ENCODE measurements around the gene TMEM145.

Gene TMEM145

GRCh38 chr19:42368360-42368759, 55.3 kb downstream of the TMEM145 start:
- Histone ChIP-seq H3K4me2 (ENCODE audit: low read depth, low read length) (no peak overlapping the region), H3K27ac (ENCODE audit: low read length) (no peak overlapping the region), H2AFZ (ENCODE audit: low read length) (no peak overlapping the region), H3K27me3 (replicated peaks; ENCODE audit: insufficient read depth, low read length) (no peaks in the 10 kb centered on the region), H3K9me3 (replicated peaks; ENCODE audit: insufficient read depth, low read length) (no peaks in the 10 kb centered on the region), H3K36me3 (replicated peaks; ENCODE audit: insufficient read depth, low read length) (no peaks in the 10 kb centered on the region), H3K4me3 (ENCODE audit: low read length) (no peak overlapping the region), H4K20me1 (ENCODE audit: insufficient read depth, low read length) (no peaks in the 10 kb centered on the region), H3K9me2 (replicated peaks; ENCODE audit: insufficient read depth, low read length) (no peaks in the 10 kb centered on the region), H3K9ac (ENCODE audit: low read length) (no peak overlapping the region), H3K79me2 (ENCODE audit: low read length) (no peaks in the 10 kb centered on the region), H3K4me1 (ENCODE audit: low read length) (no peaks in the 10 kb centered on the region), H3F3A (ENCODE audit: insufficient read depth, low read length) (no peaks in the 10 kb centered on the region)
- no peak for TF ChIP-seq EZH2 (optimal IDR thresholded peaks at IDR 0.05; ENCODE audit: low read depth, low read length)
- no peak for TF ChIP-seq EZH2phosphoT487 (IDR thresholded peaks at IDR 0.05; ENCODE audit: low read length)
- no peak for TF ChIP-seq CTCF (IDR thresholded peaks at IDR 0.05; ENCODE audit: low read length)
- no peak for DNase-seq

- no peaks in the 10 kb centered on the region for H3K79me2 ChIP-seq (ENCODE audit: low read length)
- no peaks in the 10 kb centered on the region for H4K20me1 ChIP-seq (ENCODE audit: insufficient read depth, low read length)
- no peak for TF ChIP-seq EZH2phosphoT487 (IDR thresholded peaks at IDR 0.05; ENCODE audit: low read length)
- TF ChIP-seq CTCF (IDR thresholded peaks at IDR 0.05; ENCODE audit: low read length): no peak
- TF ChIP-seq EZH2 (optimal IDR thresholded peaks at IDR 0.05; ENCODE audit: low read depth, low read length): no peak
- H3K9ac ChIP-seq (ENCODE audit: low read length): no peak overlapping the region
- H3K9me2 ChIP-seq (replicated peaks; ENCODE audit: insufficient read depth, low read length): no peaks in the 10 kb centered on the region
- no peak overlapping the region for H3K4me3 ChIP-seq (ENCODE audit: low read length)
- no peak overlapping the region for H2AFZ ChIP-seq (ENCODE audit: low read length)
- H3K4me1 ChIP-seq (ENCODE audit: low read length): no peaks in the 10 kb centered on the region
- no peaks in the 10 kb centered on the region for H3F3A ChIP-seq (ENCODE audit: insufficient read depth, low read length)
- H3K36me3 ChIP-seq (replicated peaks; ENCODE audit: insufficient read depth, low read length): no peaks in the 10 kb centered on the region
- no peaks in the 10 kb centered on the region for H3K27me3 ChIP-seq (replicated peaks; ENCODE audit: insufficient read depth, low read length)
- H3K4me2 ChIP-seq (ENCODE audit: low read depth, low read length): no peak overlapping the region
- H3K27ac ChIP-seq (ENCODE audit: low read length): no peak overlapping the region
- DNase-seq: no peak
- H3K9me3 ChIP-seq (replicated peaks; ENCODE audit: insufficient read depth, low read length): no peaks in the 10 kb centered on the region
Observed at GRCh38 chr19:42368765-42369164, 55.7 kb downstream of the TMEM145 start.

GRCh38 chr19:42369433-42370067, 56.4 kb downstream of the TMEM145 start:
- TF ChIP-seq EZH2 (optimal IDR thresholded peaks at IDR 0.05; ENCODE audit: low read depth, low read length): no peak
- no peak for TF ChIP-seq EZH2phosphoT487 (IDR thresholded peaks at IDR 0.05; ENCODE audit: low read length)
- no peak for TF ChIP-seq CTCF (IDR thresholded peaks at IDR 0.05; ENCODE audit: low read length)
- Histone ChIP-seq H3F3A (ENCODE audit: insufficient read depth, low read length) (no peaks in the 10 kb centered on the region), H3K4me2 (ENCODE audit: low read depth, low read length) (no peak overlapping the region), H3K27ac (ENCODE audit: low read length) (no peak overlapping the region), H3K4me3 (ENCODE audit: low read length) (no peak overlapping the region), H3K36me3 (replicated peaks; ENCODE audit: insufficient read depth, low read length) (no peaks in the 10 kb centered on the region), H2AFZ (ENCODE audit: low read length) (no peak overlapping the region), H3K4me1 (ENCODE audit: low read length) (no peaks in the 10 kb centered on the region), H3K79me2 (ENCODE audit: low read length) (no peaks in the 10 kb centered on the region), H4K20me1 (ENCODE audit: insufficient read depth, low read length) (no peaks in the 10 kb centered on the region), H3K27me3 (replicated peaks; ENCODE audit: insufficient read depth, low read length) (no peaks in the 10 kb centered on the region), H3K9ac (ENCODE audit: low read length) (no peak overlapping the region), H3K9me3 (replicated peaks; ENCODE audit: insufficient read depth, low read length) (no peaks in the 10 kb centered on the region), H3K9me2 (replicated peaks; ENCODE audit: insufficient read depth, low read length) (no peaks in the 10 kb centered on the region)
- DNase-seq: no peak

Measured in MM.1S (cell line).